PC-3 (cell line): ENCODE measurements around the gene RBM25.

Experiments
- EZH2 ChIP-seq: fragments of 300-600 bp; sonication (generic); IDR thresholded peaks from one replicate; pipeline ENCODE4 v1.6.1; 2017; ENCODE audit warnings: antibody characterized with exemption, mild to moderate bottlenecking, low read length; ENCODE audit not compliant: unreplicated experiment
- EZH2phosphoT487 ChIP-seq: fragments of 300-600 bp; sonication (generic); IDR thresholded peaks from 2 replicates; pipeline ENCODE4 v1.6.1; 2018; ENCODE audit warnings: mild to moderate bottlenecking, antibody characterized with exemption, low read length, borderline replicate concordance
- TF ChIP-seq, protein P1 (sequence below): fragments of 300-600 bp; sonication (generic); conservative IDR thresholded peaks from 2 replicates; pipeline ENCODE4 v1.5.1; 2017; ENCODE audit warnings: antibody characterized with exemption, low read depth, mild to moderate bottlenecking, low read length

DNA sequence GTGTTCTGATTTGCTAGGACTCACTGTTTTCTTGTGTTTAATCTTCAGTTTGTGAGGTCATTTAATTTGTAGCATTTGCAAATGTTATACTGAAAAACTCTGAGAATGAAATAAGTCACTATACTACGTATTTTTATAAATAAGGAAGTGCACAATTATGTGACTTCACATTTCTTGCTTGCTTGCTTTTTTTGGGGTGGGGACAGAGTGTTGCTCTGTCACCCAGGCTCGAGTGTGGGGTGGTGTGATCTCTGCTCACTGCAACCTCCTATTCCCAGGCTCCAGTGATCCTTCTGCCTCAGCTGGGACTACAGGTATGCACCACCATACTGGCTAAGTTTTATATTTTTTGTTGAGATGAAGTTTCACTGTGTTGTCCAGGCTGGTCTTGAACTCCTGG lies 32.7 kb downstream of the RBM25 start:
- TF ChIP-seq, protein P1, sequence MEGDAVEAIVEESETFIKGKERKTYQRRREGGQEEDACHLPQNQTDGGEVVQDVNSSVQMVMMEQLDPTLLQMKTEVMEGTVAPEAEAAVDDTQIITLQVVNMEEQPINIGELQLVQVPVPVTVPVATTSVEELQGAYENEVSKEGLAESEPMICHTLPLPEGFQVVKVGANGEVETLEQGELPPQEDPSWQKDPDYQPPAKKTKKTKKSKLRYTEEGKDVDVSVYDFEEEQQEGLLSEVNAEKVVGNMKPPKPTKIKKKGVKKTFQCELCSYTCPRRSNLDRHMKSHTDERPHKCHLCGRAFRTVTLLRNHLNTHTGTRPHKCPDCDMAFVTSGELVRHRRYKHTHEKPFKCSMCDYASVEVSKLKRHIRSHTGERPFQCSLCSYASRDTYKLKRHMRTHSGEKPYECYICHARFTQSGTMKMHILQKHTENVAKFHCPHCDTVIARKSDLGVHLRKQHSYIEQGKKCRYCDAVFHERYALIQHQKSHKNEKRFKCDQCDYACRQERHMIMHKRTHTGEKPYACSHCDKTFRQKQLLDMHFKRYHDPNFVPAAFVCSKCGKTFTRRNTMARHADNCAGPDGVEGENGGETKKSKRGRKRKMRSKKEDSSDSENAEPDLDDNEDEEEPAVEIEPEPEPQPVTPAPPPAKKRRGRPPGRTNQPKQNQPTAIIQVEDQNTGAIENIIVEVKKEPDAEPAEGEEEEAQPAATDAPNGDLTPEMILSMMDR = no peak
- no peak for TF ChIP-seq EZH2
- no peak for TF ChIP-seq EZH2phosphoT487
